NCI-H1694 (cell line): ENCODE measurements around the gene RPS6KA2.

ENCODE experiments used
- DNase-seq: peaks from one replicate; lab custom pipeline; 2025; lab: John Stamatoyannopoulos, UW

RPS6KA2 gene

DNA sequence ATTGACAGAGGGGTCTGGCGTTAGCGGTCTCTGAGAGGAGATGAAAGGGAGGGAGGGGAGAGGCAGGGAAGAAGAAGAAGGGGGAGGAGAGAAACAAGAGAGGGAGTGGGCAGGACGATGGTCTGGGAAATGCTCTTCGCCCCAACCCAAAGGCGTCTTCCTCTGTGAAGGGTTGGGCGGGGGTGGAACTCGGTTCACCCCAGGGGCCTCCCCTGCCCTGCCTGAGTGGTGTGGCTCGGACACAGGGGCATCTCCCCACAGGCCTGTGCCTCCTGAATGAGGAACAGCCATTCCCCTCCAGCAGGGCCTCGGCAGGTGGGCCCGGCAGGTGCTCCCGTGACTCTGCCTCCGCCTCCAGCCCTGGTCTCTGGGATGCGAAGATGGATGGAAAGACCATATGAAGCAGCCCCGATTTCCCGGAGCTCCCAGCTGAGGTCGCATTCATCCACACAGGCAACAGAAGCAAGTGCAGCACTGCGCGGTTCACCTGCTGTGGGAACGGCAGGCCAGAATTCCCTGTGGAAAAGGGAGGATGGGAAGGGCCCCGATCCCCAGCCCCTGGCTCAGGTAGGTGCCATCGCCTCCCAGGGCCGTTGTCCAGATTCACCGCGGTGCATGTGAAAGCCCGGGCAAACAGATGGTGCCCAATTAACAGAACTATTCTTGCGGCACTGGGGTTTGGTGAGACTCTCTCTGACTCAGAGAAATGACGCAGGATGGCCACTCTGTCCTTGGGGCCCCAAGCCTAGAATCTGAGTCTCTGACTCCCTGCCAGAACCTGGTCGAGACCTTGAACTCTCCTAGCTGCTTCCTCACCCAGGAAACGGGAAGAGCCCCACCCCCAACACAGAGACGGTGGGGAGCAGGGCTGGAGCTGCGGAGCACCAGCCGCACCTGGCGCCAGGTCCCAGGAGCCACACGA is 29.4 kb upstream of the RPS6KA2 start:
- no peak for DNase-seq

DNA sequence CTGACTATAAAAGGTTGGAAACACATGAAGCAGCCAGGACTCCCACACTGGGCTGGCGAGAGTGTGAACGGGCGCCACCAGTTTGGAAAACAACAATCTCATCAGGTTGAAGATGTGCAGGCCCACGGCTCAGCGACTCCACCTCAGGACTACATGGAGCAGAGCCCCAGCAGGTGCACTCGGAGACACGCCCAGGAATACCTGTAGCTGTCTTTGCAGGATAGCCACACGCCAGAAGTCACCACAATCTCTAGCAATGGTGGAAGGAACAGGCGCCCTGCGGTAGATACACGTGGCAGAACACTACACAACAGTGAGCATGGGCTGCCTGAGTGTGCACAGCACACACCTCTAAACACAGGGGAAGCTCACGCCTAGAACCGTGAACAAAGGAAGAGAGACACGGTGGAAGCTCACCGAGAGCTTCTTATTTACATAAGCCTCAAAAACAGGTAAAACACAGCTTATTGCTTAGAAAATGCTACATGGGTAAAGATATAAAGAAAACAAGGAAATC is 28.7 kb upstream of the RPS6KA2 start:
- DNase-seq: no peak

DNA sequence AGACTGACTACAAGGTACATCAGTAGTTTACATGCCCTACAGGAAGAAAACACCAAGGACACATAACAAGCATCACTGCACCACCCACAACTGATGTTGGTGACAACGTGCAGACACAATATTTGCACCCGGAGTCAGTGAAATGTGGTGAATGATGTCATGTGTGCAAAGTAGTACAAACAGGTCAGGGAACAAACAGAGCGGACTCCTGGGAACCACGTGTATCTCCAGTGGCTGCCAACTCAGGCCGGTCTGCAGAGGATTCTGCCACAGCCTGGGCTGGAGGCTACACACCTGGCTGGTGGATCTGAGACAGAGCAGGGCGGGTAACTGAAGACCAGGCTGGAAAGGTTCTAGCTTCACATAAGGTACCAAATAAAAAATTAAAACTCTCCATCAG is 28.2 kb upstream of the RPS6KA2 start:
- DNase-seq: no peak

GRCh38 chr6:166654573-166654972 is 27.5 kb upstream of the RPS6KA2 start:
- no peak for DNase-seq

DNA sequence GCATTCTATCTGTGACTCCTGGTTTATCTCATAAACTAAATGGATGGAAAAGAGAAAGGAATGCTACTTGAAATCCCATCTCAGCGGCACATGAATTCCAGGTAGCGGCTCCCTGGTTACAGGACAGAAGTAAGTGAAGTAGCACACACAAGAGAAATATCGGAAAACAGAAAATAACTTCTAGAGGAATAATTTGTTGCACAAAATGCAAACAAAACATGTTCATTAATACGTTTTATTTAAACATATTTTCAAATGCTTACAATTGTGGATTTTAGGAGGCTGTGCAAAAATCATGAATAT is 26.5 kb upstream of the RPS6KA2 start:
- no peak for DNase-seq

GRCh38 chr6:166650824-166651807 is 24.1 kb upstream of the RPS6KA2 start:
- no peak for DNase-seq

DNA sequence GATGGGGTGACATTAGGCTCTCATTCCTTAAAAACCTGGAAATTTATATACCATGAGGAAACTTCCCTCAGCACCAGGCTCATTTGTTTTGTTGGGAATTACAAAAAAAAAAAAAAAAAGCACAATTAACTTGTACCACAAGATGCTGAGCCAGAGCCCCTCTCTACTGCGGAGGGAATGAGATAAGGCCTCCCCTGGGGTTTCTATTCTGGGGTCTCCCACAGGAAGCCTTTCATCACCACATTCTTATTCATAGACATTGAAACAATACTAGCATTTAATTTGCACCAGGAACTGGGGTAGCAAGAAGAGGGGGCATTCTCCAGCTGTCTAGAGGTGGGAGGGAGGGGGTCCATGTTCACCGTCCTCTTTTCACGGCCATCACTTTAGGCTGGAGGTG is 23.0 kb upstream of the RPS6KA2 start:
- DNase-seq: no peak

- no peak for DNase-seq
Observed at GRCh38 chr6:166648846-166649245, 21.8 kb upstream of the RPS6KA2 start.

DNA sequence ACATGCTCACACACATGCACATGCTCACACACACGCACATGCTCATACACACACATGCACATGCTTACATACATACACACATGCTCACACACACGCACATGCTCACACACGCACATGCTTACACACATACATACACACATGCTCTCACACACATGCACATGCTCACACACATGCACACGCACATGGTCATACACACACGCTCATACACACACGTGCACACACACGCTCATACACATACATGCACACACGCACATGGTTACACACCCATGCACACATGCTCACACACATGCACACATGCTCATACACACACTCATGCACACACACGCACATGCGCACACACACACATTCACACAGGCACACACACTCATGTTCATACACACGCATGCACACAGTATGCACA is 20.8 kb upstream of the RPS6KA2 start:
- no peak for DNase-seq

DNA sequence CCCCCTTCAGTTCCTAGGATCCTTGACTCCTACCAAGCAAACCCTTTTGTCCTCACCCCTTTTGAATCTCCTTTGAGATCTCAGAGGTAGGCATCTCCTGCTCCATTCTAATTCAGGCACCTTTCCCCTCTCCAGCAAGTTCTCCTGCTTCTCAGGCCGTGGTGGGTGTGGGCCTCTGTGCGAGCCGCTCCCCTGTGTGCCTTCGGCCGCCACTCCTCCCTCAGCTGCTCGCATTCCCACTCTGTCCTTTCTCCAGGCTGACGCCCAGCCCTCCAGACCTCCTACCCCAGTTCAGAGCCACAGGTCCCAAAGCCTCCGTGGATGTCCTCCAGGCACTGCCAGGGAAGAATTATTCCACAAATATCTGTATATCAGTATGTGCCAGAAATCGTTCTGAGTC is 19.7 kb upstream of the RPS6KA2 start:
- DNase-seq: no peak

DNA sequence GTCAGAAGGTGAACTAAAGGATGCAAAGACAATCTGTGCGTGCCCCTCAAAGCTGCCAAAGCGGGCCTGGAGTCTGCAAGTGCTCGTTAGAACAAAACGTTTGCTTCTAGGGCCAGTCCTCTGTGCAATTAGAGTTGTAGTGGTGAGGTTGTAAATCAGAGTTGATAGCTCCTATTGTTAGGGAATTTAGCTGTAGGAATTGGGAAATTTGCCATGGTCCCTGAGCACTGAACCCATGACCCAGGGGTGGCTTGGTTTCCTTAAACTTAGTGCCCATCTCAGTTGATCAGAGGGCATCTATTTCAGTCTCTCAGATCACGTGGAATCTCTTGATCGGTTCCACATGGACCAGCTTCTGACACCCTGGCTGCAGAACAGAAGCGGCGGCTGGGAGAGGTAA is 18.8 kb upstream of the RPS6KA2 start:
- no peak for DNase-seq

DNA sequence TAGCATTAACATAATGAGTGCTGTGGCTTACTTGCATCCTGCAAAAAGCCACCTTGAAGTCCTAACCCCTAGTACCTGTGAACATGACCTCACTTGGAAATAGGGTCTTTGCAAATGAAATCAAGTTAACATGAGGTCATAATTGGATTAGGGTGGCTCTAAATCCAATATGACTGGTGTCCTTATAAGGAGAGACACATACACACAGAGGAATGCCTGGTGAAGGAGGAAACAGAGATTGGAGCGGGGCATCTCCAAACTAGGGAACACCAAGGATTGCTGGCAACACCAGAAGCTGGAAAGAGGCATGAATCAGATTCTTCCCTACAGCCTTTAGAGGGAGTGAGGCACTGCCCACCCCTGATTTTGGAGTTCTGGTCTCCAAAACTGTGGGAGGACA is 17.6 kb upstream of the RPS6KA2 start:
- no peak for DNase-seq

DNA sequence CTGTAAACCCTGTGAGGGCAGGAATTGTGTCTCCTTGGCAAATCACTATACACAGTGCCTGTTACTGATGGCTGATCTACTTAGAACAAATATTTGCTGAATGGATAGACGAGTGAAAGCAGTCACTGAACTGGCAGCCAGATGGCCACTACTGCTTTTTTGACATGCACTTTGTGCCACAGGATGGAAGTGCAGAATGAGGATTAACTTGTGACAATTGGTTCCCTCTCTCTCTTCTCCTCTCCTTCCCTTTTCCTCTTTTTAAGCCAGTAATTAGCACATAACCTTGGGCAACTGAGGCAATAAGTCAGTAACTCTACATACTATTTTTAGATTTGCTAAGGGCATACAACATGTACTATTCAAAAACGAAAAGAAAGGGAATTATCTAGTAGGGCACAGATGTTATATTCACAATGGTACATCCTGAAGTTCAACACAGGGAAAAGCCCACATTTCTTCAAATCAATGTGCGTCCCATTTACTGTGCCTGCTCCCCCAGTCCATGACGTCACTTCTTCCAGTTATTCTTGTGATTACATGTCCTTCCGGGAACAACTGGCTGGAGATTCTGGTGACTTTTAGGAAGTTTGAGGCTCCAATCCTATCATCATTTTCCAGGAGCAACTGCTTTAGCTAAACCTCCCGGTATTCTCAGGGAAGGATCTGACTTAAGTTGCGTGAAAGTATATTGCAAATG is 17.0 kb upstream of the RPS6KA2 start:
- DNase-seq: no peak

GRCh38 chr6:166642646-166643045 is 15.6 kb upstream of the RPS6KA2 start:
- no peak for DNase-seq

- DNase-seq: no peak
Observed at GRCh38 chr6:166640342-166641043, 13.4 kb upstream of the RPS6KA2 start.

DNA sequence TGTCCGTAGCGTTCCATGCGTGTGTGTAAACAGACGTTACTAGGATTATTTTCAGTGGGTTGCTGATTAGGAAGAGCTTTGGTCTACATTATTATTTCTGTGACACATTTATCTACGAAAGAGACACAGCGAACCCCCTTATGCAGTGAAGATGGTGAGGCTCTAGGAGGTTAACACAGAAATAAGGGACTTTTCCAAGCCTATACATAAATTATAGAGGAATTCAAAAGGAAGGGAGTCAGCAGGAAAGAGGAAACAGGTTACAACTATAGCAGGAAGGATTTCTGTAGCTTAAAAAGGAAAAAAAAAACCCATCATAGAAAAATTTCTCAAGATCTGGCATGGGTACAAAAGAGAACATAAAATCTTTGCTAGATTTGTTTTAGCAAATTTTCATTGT is 12.9 kb upstream of the RPS6KA2 start:
- DNase-seq: no peak

- no peak for DNase-seq
Observed at GRCh38 chr6:166638573-166638964, 11.5 kb upstream of the RPS6KA2 start.

GRCh38 chr6:166637812-166638572 is 10.9 kb upstream of the RPS6KA2 start:
- DNase-seq: no peak

GRCh38 chr6:166636934-166637333 is 9.9 kb upstream of the RPS6KA2 start:
- DNase-seq: no peak

DNA sequence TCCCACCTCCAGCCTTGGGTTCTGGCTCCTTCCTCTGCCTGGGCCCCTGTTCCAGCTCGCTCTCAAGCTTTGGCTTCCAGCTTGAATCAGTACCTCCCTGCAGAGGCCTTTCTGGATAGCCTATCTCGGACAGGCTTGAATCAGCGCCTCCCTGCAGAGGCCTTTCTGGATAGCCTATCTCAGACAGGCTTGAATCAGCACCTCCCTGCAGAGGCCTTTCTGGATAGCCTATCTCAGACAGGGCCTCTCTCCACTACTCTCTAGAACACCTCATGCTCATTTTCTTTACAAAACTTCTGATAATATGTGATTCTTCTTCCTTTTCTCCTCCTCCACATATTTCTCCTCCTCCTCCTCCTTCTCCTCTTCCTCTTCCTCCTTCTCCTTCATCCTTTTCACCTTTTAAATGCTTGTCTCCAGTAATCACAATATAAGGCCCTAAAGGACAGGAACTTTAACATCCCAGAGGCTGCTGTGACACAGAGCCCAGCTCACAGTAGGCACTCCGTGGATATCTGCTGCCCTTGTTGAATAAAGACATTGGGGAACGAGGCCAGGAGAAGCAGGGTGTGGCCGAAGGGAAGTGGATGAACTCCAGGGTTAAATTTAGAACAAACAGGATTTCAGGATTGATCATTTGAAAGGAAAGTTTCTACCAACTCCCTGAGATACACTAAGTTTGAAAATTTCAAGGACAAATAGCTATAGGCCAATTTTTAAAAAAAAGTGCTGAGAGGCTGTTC is 9.3 kb upstream of the RPS6KA2 start:
- no peak for DNase-seq
